Myocyte (in vitro differentiated cells): Measurements from ENCODE around the gene FANCC. TPM values are rescaled to one million over a fixed set of nuclear protein-coding genes. Genes with fewer than 3 reads are reported as not detected.
"Not testable (repeated sequence)": the region's sequence is repeated elsewhere in the genome, so short reads cannot be mapped to it uniquely, and the experiment has no call there.

Source experiments
- DNase-seq: peaks from one replicate; pipeline ENCODE4 v3.0.0-alpha.2; 2012; ENCODE audit warnings: low read depth
- total RNA-seq: library from RNA; depleted of rRNA; stranded (reverse); fragments of >200 nt; gene quantifications from 2 replicates; pipeline ENCODE4 v1.2.3, GENCODE V29; 2014

Gene FANCC
- total RNA-seq, 1 donor from 2014 or later, result 11.8 TPM

DNA sequence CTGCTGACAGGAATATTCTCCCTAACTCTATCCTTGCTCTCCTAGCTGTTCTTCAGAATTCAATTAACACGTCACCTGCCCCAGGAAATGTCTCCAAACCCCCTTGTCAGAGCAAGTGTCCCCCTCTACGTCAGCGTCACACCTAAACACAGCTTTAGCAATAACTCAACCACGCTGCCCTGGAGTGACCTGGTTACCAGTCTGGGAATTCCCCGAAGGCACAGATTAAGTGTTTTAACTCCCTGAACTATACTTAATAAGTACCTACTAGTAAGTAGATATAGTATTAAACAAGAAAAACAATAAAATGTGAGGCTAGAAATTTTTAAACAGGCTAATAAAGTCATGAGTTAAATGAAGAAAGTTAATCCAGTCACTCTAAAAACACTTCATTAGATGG lies 78.4 kb downstream of the FANCC start:
- DNase-seq, result no peak

DNA sequence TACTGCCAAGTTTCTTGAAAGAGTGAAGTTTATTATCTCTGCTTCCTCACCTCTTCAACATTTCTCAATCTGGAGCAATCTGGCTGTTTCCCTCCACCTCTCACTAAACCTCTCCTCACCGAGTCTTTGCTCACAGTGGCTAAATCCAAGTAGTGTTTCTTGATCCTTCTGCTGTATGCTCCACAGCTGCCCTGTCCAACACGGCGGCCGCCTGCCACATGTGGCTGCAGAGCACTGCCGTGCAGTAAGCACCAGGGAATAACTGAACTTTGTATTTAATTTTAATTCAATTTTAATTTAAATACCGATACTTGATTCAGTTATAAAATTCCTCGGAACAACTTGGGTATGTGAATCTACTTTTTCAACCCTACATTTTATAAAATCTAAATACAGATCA lies 80.2 kb downstream of the FANCC start:
- DNase-seq, result no peak

DNA sequence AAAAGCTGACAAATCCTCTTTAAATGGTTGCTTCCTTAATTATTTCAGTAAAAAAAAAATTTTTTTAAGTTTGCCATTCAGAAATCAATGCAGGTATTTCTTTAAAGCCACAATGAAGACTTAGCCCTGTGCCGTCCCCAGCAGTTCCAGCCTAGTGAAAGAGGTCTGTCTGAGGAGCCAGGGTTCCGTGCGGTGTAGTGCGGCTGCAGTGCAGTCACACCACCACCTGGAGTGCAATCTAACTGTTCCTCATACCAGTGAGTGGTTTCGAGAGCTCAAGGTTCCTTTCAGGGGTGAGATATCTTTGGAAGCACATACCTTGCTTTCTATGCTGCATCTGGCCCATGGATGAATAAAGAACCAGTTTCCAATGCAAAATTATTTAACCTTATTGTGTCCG lies 87.5 kb downstream of the FANCC start:
- DNase-seq, result no peak

- no peak for DNase-seq
These were observed 88.1 kb downstream of the FANCC start for GRCh38 chr9:95229230-95229915.

- DNase-seq, result no peak
These were observed 90.6 kb downstream of the FANCC start for GRCh38 chr9:95226921-95227320.

DNA sequence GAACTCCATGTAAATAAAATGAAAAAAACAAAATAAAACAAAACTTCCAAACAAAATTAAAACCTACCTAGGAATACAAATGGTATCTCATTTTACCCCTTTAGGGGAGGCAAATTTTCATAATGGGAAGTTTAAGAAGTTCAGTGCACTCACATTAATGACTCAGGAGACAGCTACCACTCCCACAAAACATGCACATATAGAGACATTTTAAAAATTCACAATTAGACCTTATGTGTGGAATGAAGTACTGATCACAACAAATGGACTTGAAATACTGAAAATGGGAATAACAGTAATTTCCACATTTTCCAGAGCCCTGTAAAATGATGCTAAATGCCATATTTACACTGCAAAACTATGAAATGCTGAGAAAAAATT lies 91.8 kb downstream of the FANCC start:
- no peak for DNase-seq

- DNase-seq, result no peak
These were observed 92.3 kb downstream of the FANCC start for GRCh38 chr9:95225076-95225725.

- no peak for DNase-seq
These were observed 93.0 kb downstream of the FANCC start for GRCh38 chr9:95224376-95225019.

DNA sequence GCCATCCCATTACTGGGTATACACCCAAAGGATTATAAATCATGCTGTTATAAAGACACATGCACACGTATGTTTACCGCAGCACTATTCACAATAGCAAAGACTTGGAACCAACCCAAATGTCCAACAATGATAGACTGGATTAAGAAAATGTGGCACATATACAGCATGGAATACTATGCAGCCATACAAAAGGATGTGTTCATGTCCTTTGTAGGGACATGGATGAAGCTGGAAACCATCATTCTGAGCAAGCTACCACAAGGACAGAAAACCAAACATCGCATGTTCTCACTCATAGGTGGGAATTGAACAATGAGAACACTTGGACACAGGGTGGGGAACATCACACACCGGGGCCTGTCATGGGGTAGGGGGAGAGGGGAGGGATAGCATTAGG lies 97.2 kb downstream of the FANCC start:
- DNase-seq, result not testable (repeated sequence)

GRCh38 chr9:95218773-95219172 lies 98.7 kb downstream of the FANCC start:
- no peak for DNase-seq

GRCh38 chr9:95217936-95218335 lies 99.6 kb downstream of the FANCC start:
- DNase-seq, result no peak

DNA sequence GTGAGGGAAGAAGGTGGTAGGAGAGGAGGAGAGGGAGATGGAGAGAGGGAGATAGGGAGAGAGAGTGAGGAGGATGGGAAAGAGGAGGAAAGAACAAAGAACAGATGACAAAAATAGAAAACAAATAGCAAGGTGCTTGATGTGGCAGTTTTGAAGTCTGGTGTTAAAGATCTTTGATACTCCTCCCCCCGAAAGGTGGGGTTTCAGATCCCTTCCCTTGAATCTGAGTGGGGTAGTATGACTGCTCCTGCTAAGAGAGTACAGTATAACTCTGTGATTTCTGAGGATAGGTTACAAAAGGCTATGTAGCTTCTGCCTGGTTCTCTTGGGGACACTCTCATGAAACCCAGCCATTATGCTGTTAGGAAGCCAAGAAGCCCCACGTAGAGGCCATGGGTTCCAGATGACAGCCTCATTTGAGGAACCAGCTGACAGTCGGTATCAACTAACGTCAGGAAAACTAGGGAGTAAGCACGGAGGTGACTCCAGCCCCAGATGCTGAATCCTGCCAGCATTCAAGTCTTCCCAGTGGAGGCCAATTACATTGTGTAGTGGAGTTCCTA lies 102.1 kb downstream of the FANCC start:
- DNase-seq, result no peak

DNA sequence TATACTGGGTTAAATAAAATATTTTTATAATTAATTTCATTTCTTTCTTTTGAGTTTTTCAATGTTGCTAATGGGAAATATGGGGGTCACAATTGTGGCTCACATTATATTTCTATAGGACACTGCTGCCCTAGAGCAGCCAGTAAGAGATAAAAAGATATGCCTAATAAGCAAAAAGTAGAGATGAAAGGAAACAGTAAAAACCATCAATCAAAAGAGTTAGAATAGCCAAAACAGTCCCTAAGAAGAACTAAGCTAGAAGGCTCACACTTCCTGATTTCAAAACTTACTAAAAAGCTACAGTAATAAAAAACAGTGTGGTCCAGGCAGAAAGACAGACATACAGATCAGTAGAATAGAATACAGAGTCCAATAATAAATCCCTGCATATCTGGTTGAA lies 104.4 kb downstream of the FANCC start:
- no peak for DNase-seq

DNA sequence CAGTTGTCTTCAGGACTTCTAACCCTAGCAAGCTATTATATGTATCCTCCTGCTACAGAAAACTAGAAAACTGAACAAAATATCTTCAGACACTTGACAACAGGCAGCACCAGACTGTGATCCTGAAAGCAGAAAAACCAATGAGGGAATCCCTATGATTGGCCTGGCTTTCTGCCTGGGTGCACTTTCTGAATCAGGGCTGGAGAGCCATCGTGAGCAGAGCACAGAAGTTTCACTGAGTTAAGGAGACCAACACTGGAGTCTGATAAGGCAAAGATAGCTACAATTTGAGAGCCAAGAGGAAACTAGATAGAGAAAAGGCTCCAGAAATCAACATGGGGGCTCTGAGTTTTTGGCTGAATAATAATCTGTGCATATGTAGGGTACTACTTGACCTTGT lies 106.5 kb downstream of the FANCC start:
- DNase-seq, result no peak

DNA sequence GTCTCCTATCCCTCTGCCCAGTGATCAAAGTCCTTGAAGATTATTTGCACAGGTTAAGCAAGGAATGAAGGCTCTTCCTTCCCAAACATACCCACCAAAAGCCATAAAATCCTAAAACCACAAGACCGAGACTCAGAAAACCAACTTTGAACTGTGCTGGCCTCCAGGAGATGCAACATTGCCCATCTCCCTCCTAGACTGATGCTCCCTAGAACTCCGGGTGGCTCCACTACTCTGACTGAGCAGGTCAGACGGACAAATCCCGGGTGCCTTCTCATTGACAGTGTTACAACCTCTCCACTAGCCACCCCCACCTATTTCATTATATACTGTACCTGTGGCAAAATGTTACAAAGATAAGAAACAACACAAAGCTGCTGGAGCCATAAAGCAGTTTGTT lies 110.1 kb downstream of the FANCC start:
- DNase-seq, result no peak

DNA sequence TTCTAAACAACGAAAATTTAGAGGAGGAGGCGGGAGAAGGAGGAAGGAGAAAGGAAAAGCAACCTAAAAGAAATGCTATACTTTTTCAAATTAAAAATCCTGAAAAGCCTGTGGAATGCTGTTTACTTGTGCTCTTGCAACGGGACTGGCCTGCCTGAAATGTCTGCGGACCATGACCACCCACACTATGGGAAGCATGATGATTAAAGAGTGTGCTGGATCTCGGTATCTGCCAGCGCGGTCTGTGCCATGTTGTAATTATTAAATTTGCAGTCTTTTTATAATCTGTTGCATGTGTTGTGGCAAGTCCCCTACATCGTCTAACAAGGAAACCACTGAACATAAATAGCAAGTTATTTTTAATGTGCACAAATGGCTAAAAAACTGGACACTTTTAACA lies 111.4 kb downstream of the FANCC start:
- DNase-seq, result no peak

GRCh38 chr9:95204710-95205109 lies 112.8 kb downstream of the FANCC start:
- DNase-seq, result peak; percentile 18

DNA sequence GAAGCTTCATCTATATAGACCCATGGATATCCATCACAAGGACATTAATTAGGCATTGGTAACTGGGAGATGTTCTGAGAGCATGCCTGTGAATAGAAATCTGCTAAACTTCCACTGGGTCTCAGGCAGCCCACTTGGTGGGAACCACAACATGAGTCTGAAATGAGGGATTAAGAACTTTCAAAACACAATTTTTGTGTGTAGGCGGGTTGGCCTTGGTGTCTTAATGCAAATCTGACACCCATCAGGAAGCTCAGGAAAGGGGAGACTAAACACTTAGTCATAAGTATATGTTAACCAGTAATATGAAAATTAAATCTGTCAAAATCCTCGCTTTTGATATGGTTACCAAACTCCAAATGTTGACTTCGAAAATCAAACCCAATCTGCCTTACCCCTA lies 113.2 kb downstream of the FANCC start:
- no peak for DNase-seq

DNA sequence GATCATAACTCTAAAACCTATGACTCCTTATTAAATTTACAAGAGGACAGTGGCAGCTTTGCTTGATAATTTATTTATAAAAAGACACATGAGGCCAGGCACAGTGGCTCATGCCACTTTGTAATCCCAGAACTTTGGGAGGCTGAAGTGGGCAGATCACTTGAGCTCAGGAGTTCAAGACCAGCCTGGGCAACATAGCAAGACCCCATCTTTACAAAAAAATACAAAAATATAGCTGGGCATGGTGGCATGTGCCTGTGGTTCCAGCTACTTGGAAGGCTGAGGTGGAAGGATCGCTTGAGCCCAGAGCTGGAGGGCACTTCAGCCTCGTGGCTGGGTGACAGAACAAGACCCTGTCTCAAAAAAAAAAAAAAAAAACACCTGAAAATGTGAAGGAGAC lies 114.5 kb downstream of the FANCC start:
- DNase-seq, result not testable (repeated sequence)

GRCh38 chr9:95202076-95202681 lies 115.3 kb downstream of the FANCC start:
- no peak for DNase-seq

GRCh38 chr9:95201206-95201605 lies 116.3 kb downstream of the FANCC start:
- DNase-seq, result no peak

DNA sequence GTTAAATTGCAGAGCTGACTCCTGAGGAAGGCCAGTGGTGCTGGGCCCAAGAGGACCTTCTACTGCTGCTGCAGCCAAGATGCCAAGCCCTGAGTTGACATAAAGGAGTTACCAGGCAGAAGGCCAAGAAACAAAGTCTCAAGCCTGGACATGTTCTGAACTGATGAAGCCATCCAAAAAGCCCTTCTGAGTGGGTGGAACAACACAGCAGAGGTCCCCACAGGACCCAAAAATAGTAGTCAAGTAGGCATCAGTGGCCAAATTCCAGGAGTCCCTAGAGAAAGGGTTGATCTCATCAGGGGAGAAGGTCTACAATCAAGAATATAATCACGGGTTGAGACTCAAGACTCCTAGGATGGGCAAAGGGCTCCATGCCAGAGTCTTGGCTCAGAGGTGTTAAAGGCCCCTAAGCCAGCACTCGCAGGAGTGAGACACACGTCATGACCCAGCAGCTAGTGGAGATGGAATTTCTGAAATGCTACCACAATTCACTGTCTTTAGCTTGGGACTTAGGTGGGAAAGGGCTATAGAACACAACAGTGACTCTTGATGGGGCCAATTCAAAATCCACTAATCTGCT lies 119.7 kb downstream of the FANCC start:
- DNase-seq, result peak; percentile 69
